Measurements from ENCODE around the gene UMPS. TPM values are rescaled to one million over a fixed set of nuclear protein-coding genes. Genes with fewer than 3 reads are reported as not detected.

The UMPS gene
- total and polyA plus RNA-seq, 9 donors, result 15.2 to 39.5 (median 23.9) TPM

- WGBS, 3 donors, result 87 to 92% (median 91%) methylated on average over 4 of the region's 4 CpGs
- Histone ChIP-seq H3K36me3 (no peaks in the 10 kb centered on the region), H3K27me3 (no peaks in the 10 kb centered on the region), H3K9me3 (no peaks in the 10 kb centered on the region), H3K4me1 (ENCODE audit: insufficient read depth) (peaks cover 17% of the 10 kb centered on the region), H3K4me3 (no peak overlapping the region), H3K27ac (no peak overlapping the region)
- TF ChIP-seq CTCF (IDR thresholded peaks at IDR 0.05) (no peak), EP300 (IDR thresholded peaks at IDR 0.05) (no peak), POLR2A (IDR thresholded peaks at IDR 0.05) (no peak)
- intact Hi-C loops (cut with DNase I), result no loop called here
- no peak for DNase-seq
Measured at GRCh38 chr3:124797426-124797945, 67.2 kb downstream of the UMPS start.

MicroRNA genes within 50 kb of the gene (microRNA counts, 767-probe panel; counts per million panel counts)
- 530 counts per million, percentile 78 among the panel's probes with 10 or more counts for microRNA hsa-miR-544b

Small RNA genes lying within 50 kb of the gene (microRNA-seq; reads per million reads assigned to microRNA genes)
- 0 reads per million in 3 donors for gene MIR544B

Small RNA genes lying within 50 kb of the gene (small RNA-seq; reads per million reads assigned to genes)
- gene MIR544B, result not detected

Other genes with a start within 250 kb of the UMPS start
- 100 to 1,000 TPM in 1 of 7 donors, 10 to 100 TPM in 6; 31.0 to 109 (median 38.0) TPM for gene ITGB5, start 156.9 kb downstream of the UMPS start, total RNA-seq
- gene ITGB5, start 156.9 kb downstream of the UMPS start, polyA plus RNA-seq, result 10 to 100 TPM; 32.6 to 82.8 TPM
- gene MUC13, start 204.3 kb downstream of the UMPS start, total RNA-seq, result 1 to 10 TPM in 1 of 7 donors, under 1 TPM in 3, not detected in 3; 0.15 to 1.5 (median 0.37) TPM
- gene MUC13, start 204.3 kb downstream of the UMPS start, polyA plus RNA-seq, result under 1 TPM in 1 of 2 donors, not detected in 1; 0.04 TPM

Data from ovary (tissue), 9 donors.